IMR-90 (cell line): ENCODE measurements around the gene RLF.

Experiments used
- FOS ChIP-seq: fragments of 150-350 bp; IDR thresholded peaks from 2 replicates; pipeline ENCODE4 v1.6.1; 2016; ENCODE audit warnings: low read depth, low read length
- MXI1 ChIP-seq: IDR thresholded peaks from 2 replicates; pipeline ENCODE4 v1.6.1; 2012; ENCODE audit warnings: low read depth, mild to moderate bottlenecking, low read length, moderate library complexity, borderline replicate concordance
- POLR2A ChIP-seq: IDR thresholded peaks from 2 replicates; pipeline ENCODE4 v1.6.1; 2012; ENCODE audit warnings: mild to moderate bottlenecking, low read depth, low read length
- RFX5 ChIP-seq: IDR thresholded peaks from 2 replicates; pipeline ENCODE4 v1.8.0; 2012; ENCODE audit warnings: low read depth, mild to moderate bottlenecking, low read length, moderate library complexity
- TF ChIP-seq, protein P1 (sequence below): conservative IDR thresholded peaks from 2 replicates; pipeline ENCODE4 v1.5.1; 2012; ENCODE audit warnings: mild to moderate bottlenecking, low read depth, low read length, improper control_type of control experiment

GRCh38 chr1:40255231-40255630 is 94.0 kb downstream of the RLF start:
- no peak for TF ChIP-seq POLR2A
- TF ChIP-seq, protein P1, sequence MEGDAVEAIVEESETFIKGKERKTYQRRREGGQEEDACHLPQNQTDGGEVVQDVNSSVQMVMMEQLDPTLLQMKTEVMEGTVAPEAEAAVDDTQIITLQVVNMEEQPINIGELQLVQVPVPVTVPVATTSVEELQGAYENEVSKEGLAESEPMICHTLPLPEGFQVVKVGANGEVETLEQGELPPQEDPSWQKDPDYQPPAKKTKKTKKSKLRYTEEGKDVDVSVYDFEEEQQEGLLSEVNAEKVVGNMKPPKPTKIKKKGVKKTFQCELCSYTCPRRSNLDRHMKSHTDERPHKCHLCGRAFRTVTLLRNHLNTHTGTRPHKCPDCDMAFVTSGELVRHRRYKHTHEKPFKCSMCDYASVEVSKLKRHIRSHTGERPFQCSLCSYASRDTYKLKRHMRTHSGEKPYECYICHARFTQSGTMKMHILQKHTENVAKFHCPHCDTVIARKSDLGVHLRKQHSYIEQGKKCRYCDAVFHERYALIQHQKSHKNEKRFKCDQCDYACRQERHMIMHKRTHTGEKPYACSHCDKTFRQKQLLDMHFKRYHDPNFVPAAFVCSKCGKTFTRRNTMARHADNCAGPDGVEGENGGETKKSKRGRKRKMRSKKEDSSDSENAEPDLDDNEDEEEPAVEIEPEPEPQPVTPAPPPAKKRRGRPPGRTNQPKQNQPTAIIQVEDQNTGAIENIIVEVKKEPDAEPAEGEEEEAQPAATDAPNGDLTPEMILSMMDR: no peak
- TF ChIP-seq RFX5: no peak
- no peak for TF ChIP-seq MXI1
- no peak for TF ChIP-seq FOS
